ENCODE data around the gene PALLD.

PALLD gene

GRCh38 chr4:168514249-168514852 is 17.5 kb downstream of the PALLD start:
- H3F3A ChIP-seq (ENCODE audit: insufficient read depth, low read length), result no peaks in the 10 kb centered on the region
- no peak overlapping the region for H3K4me2 ChIP-seq (ENCODE audit: low read depth, low read length)
- DNase-seq, result peak; percentile 35
- no peaks in the 10 kb centered on the region for H3K9me2 ChIP-seq (replicated peaks; ENCODE audit: insufficient read depth, low read length)
- H3K36me3 ChIP-seq (replicated peaks; ENCODE audit: insufficient read depth, low read length), result no peaks in the 10 kb centered on the region
- no peak overlapping the region for H2AFZ ChIP-seq (ENCODE audit: low read length)
- H3K27ac ChIP-seq (ENCODE audit: low read length), result no peak overlapping the region
- H4K20me1 ChIP-seq (ENCODE audit: insufficient read depth, low read length), result no peaks in the 10 kb centered on the region
- no peaks in the 10 kb centered on the region for H3K79me2 ChIP-seq (ENCODE audit: low read length)
- no peaks in the 10 kb centered on the region for H3K9me3 ChIP-seq (replicated peaks; ENCODE audit: insufficient read depth, low read length)
- H3K9ac ChIP-seq (ENCODE audit: low read length), result no peak overlapping the region
- H3K4me3 ChIP-seq (ENCODE audit: low read length), result no peak overlapping the region
- H3K4me1 ChIP-seq (ENCODE audit: low read length), result no peaks in the 10 kb centered on the region
- peak; percentile 28; the same call in 1 of the 2 replicates for TF ChIP-seq CTCF (IDR thresholded peaks at IDR 0.05; ENCODE audit: low read length)
- TF ChIP-seq EZH2 (optimal IDR thresholded peaks at IDR 0.05; ENCODE audit: low read depth, low read length), result no peak
- H3K27me3 ChIP-seq (replicated peaks; ENCODE audit: insufficient read depth, low read length), result no peaks in the 10 kb centered on the region

- Histone ChIP-seq H3F3A (ENCODE audit: insufficient read depth, low read length) (no peaks in the 10 kb centered on the region), H3K9ac (ENCODE audit: low read length) (no peak overlapping the region), H3K27ac (ENCODE audit: low read length) (no peak overlapping the region), H3K9me3 (replicated peaks; ENCODE audit: insufficient read depth, low read length) (no peaks in the 10 kb centered on the region), H3K36me3 (replicated peaks; ENCODE audit: insufficient read depth, low read length) (no peaks in the 10 kb centered on the region), H4K20me1 (ENCODE audit: insufficient read depth, low read length) (no peaks in the 10 kb centered on the region), H3K9me2 (replicated peaks; ENCODE audit: insufficient read depth, low read length) (no peaks in the 10 kb centered on the region), H3K79me2 (ENCODE audit: low read length) (no peaks in the 10 kb centered on the region), H2AFZ (ENCODE audit: low read length) (no peak overlapping the region), H3K4me1 (ENCODE audit: low read length) (no peaks in the 10 kb centered on the region), H3K27me3 (replicated peaks; ENCODE audit: insufficient read depth, low read length) (no peaks in the 10 kb centered on the region), H3K4me2 (ENCODE audit: low read depth, low read length) (no peak overlapping the region), H3K4me3 (ENCODE audit: low read length) (no peak overlapping the region)
- TF ChIP-seq EZH2 (optimal IDR thresholded peaks at IDR 0.05; ENCODE audit: low read depth, low read length) (no peak), EZH2phosphoT487 (IDR thresholded peaks at IDR 0.05; ENCODE audit: low read length) (no peak), CTCF (IDR thresholded peaks at IDR 0.05; ENCODE audit: low read length) (no peak)
- no peak for DNase-seq
Observed at GRCh38 chr4:168515222-168516011, 18.6 kb downstream of the PALLD start.

- Histone ChIP-seq H3K79me2 (ENCODE audit: low read length) (no peaks in the 10 kb centered on the region), H3K27me3 (replicated peaks; ENCODE audit: insufficient read depth, low read length) (no peaks in the 10 kb centered on the region), H3K9me2 (replicated peaks; ENCODE audit: insufficient read depth, low read length) (no peaks in the 10 kb centered on the region), H3K4me1 (ENCODE audit: low read length) (no peaks in the 10 kb centered on the region), H3K4me2 (ENCODE audit: low read depth, low read length) (no peak overlapping the region), H4K20me1 (ENCODE audit: insufficient read depth, low read length) (no peaks in the 10 kb centered on the region), H3K27ac (ENCODE audit: low read length) (no peak overlapping the region; the same call in 1 of the 2 replicates), H3K9me3 (replicated peaks; ENCODE audit: insufficient read depth, low read length) (no peaks in the 10 kb centered on the region), H3F3A (ENCODE audit: insufficient read depth, low read length) (no peaks in the 10 kb centered on the region), H3K4me3 (ENCODE audit: low read length) (no peak overlapping the region), H2AFZ (ENCODE audit: low read length) (no peak overlapping the region), H3K36me3 (replicated peaks; ENCODE audit: insufficient read depth, low read length) (no peaks in the 10 kb centered on the region), H3K9ac (ENCODE audit: low read length) (no peak overlapping the region)
- no peak for TF ChIP-seq CTCF (IDR thresholded peaks at IDR 0.05; ENCODE audit: low read length)
- TF ChIP-seq EZH2 (optimal IDR thresholded peaks at IDR 0.05; ENCODE audit: low read depth, low read length), result no peak
- no peak for TF ChIP-seq EZH2phosphoT487 (IDR thresholded peaks at IDR 0.05; ENCODE audit: low read length)
- DNase-seq, result no peak
Observed at GRCh38 chr4:168516841-168517240, 20.0 kb downstream of the PALLD start.
